PC-3 (cell line): ENCODE results near the gene TAT. TPM values are rescaled to one million over a fixed set of nuclear protein-coding genes. Genes with fewer than 3 reads are reported as not detected.

Source experiments
- ATAC-seq: fragments of 200-7000 bp; cut with Tn5 transposase; 2 replicates; pipeline ENCODE4 v1.9.1; 2020; ENCODE audit warnings: mild to moderate bottlenecking, moderate library complexity
- BruUV-seq: library from RNA; stranded (reverse); fragments of 400-500 nt; replicated peaks from 2 replicates; lab custom pipeline; 2021; lab: Mats Ljungman, UMichigan
- CTCF ChIA-PET: fragments of 300-600 bp; sonication (Branson Sonifier 250); formaldehyde crosslinking; loops from one replicate; lab custom pipeline; 2022; ENCODE audit warnings: antibody characterized with exemption; lab: Charles Lee
- POLR2A ChIA-PET: fragments of 300-600 bp; sonication (Branson Sonifier 250); formaldehyde crosslinking; loops from one replicate; lab custom pipeline; 2022; ENCODE audit warnings: antibody characterized with exemption; ENCODE audit not compliant: unreplicated experiment; lab: Charles Lee
- DNase-seq: peaks from one replicate; pipeline ENCODE4 v3.0.0-alpha.2; 2015
- H2AFZ ChIP-seq: fragments of 300-600 bp; sonication (generic); 2 replicates; pipeline ENCODE4 v1.6.0; 2016; ENCODE audit warnings: antibody characterized with exemption, low read length
- H3F3A ChIP-seq: fragments of 300-600 bp; sonication (generic); one replicate; pipeline ENCODE4 v1.6.0; 2017; ENCODE audit warnings: antibody characterized with exemption, low read length, control low read depth, mild to moderate bottlenecking; ENCODE audit not compliant: unreplicated experiment
- H3K27ac ChIP-seq: fragments of 300-600 bp; sonication (generic); 2 replicates; pipeline ENCODE4 v1.5.1; 2016; ENCODE audit warnings: mild to moderate bottlenecking, low read length
- H3K27me3 ChIP-seq: fragments of 300-600 bp; sonication (generic); 2 replicates; pipeline ENCODE4 v1.6.1; 2016; ENCODE audit warnings: low read length, mixed read lengths
- H3K36me3 ChIP-seq: fragments of 300-600 bp; sonication (generic); 2 replicates; pipeline ENCODE4 v1.6.1; 2016; ENCODE audit warnings: low read depth, mixed run types, low read length, mixed read lengths
- H3K4me1 ChIP-seq: fragments of 300-600 bp; sonication (generic); 2 replicates; pipeline ENCODE4 v1.5.1; 2016; ENCODE audit warnings: low read length; ENCODE audit not compliant: insufficient read depth
- H3K4me2 ChIP-seq: fragments of 300-600 bp; sonication (generic); 2 replicates; pipeline ENCODE4 v1.6.0; 2016; ENCODE audit warnings: low read length
- H3K4me3 ChIP-seq: fragments of 300-600 bp; sonication (generic); 2 replicates; pipeline ENCODE4 v1.5.1; 2016; ENCODE audit warnings: mild to moderate bottlenecking, low read length, mixed read lengths
- H3K79me2 ChIP-seq: fragments of 300-600 bp; sonication (generic); 2 replicates; pipeline ENCODE4 v1.6.1; 2017; ENCODE audit warnings: low read length, mixed read lengths
- H3K9ac ChIP-seq: fragments of 300-600 bp; sonication (generic); 2 replicates; pipeline ENCODE4 v1.6.0; 2016; ENCODE audit warnings: mild to moderate bottlenecking, low read length
- H3K9me2 ChIP-seq: fragments of 300-600 bp; sonication (generic); replicated peaks from 2 replicates; pipeline ENCODE4 v1.6.1; 2016; ENCODE audit warnings: mixed run types, low read length, mixed read lengths
- H3K9me3 ChIP-seq: fragments of 300-600 bp; sonication (generic); 2 replicates; pipeline ENCODE4 v1.6.1; 2016; ENCODE audit warnings: low read length, mixed read lengths
- H4K20me1 ChIP-seq: fragments of 300-600 bp; sonication (generic); 2 replicates; pipeline ENCODE4 v1.6.1; 2016; ENCODE audit warnings: low read length, mixed read lengths
- CTCF ChIP-seq: fragments of 300-600 bp; sonication (generic); conservative IDR thresholded peaks from 2 replicates; pipeline ENCODE4 v1.5.1; 2017; ENCODE audit warnings: antibody characterized with exemption, low read depth, mild to moderate bottlenecking, low read length
- EZH2 ChIP-seq: fragments of 300-600 bp; sonication (generic); IDR thresholded peaks from one replicate; pipeline ENCODE4 v1.6.1; 2017; ENCODE audit warnings: antibody characterized with exemption, mild to moderate bottlenecking, low read length; ENCODE audit not compliant: unreplicated experiment
- EZH2phosphoT487 ChIP-seq: fragments of 300-600 bp; sonication (generic); IDR thresholded peaks from 2 replicates; pipeline ENCODE4 v1.6.1; 2018; ENCODE audit warnings: mild to moderate bottlenecking, antibody characterized with exemption, low read length, borderline replicate concordance
- intact Hi-C: fragments of 100-400 bp; cut with micrococcal nuclease; formaldehyde crosslinking; loops from 2 replicates; pipeline ENCODE4 v1.9.0; 2023
- total RNA-seq: library from RNA; depleted of rRNA; stranded (reverse); fragments of >200 nt; gene quantifications from 2 replicates; pipeline ENCODE4 v1.2.3, GENCODE V29; 2014

The TAT gene
- total RNA-seq, 1 experiment from 2014 or later: not detected

- POLR2A ChIA-PET: no interaction called here
- H3K9me3 ChIP-seq: no peaks in the 10 kb centered on the region
- H3K4me1 ChIP-seq: no peaks in the 10 kb centered on the region
- H3K79me2 ChIP-seq: no peaks in the 10 kb centered on the region
- peaks cover 6% of the 10 kb centered on the region for H3K27me3 ChIP-seq
- CTCF ChIA-PET: no interaction called here
- H3K4me2 ChIP-seq: no peak overlapping the region
- ATAC-seq (no peak), DNase-seq (peak; percentile 10)
- no peak overlapping the region for H3K4me3 ChIP-seq
- TF ChIP-seq EZH2phosphoT487 (no peak), CTCF (peak; percentile 37; the same call in 1 of the 2 replicates)
- H3K27ac ChIP-seq: no peak overlapping the region
- H2AFZ ChIP-seq: no peak overlapping the region
- BruUV-seq: no TSS peak
- H3K9ac ChIP-seq: no peak overlapping the region
- no peaks in the 10 kb centered on the region for H3F3A ChIP-seq
- intact Hi-C loops: no loop called here
- H3K36me3 ChIP-seq: no peaks in the 10 kb centered on the region
- H3K9me2 ChIP-seq: no peaks in the 10 kb centered on the region
- no peaks in the 10 kb centered on the region for H4K20me1 ChIP-seq
Measured at GRCh38 chr16:71552698-71553503, 24.0 kb downstream of the TAT start.

GRCh38 chr16:71547168-71547567, 29.7 kb downstream of the TAT start:
- no peak overlapping the region for H3K27ac ChIP-seq
- CTCF ChIA-PET: no interaction called here
- no TSS peak for BruUV-seq
- H4K20me1 ChIP-seq: no peaks in the 10 kb centered on the region
- peaks cover 16% of the 10 kb centered on the region for H3K27me3 ChIP-seq
- intact Hi-C loops: no loop called here
- no peak overlapping the region for H2AFZ ChIP-seq
- H3K9me2 ChIP-seq: no peaks in the 10 kb centered on the region
- DNase-seq (no peak), ATAC-seq (no peak)
- POLR2A ChIA-PET: no interaction called here
- H3K79me2 ChIP-seq: no peaks in the 10 kb centered on the region
- H3K4me2 ChIP-seq: no peak overlapping the region
- no peak overlapping the region for H3K9ac ChIP-seq
- H3F3A ChIP-seq: no peaks in the 10 kb centered on the region
- TF ChIP-seq EZH2 (no peak), CTCF (no peak), EZH2phosphoT487 (no peak)
- H3K36me3 ChIP-seq: no peaks in the 10 kb centered on the region
- H3K9me3 ChIP-seq: no peaks in the 10 kb centered on the region
- H3K4me3 ChIP-seq: no peak overlapping the region
- no peaks in the 10 kb centered on the region for H3K4me1 ChIP-seq

GRCh38 chr16:71542377-71542776, 34.5 kb downstream of the TAT start:
- ChIA-PET CTCF (no interaction called here), POLR2A (no interaction called here)
- H3K9me3 ChIP-seq: no peaks in the 10 kb centered on the region
- ATAC-seq (no peak), DNase-seq (peak; percentile 6)
- H3K27me3 ChIP-seq: 0 out of 2 replicates have a peak, but pooled peaks cover 10% of the 10 kb centered on the region
- intact Hi-C loops: no loop called here
- no peak for TF ChIP-seq EZH2phosphoT487
- TF ChIP-seq CTCF: peak; percentile 54
- no peaks in the 10 kb centered on the region for H3K4me1 ChIP-seq
- no peaks in the 10 kb centered on the region for H4K20me1 ChIP-seq
- no peak overlapping the region for H3K27ac ChIP-seq
- no peaks in the 10 kb centered on the region for H3K36me3 ChIP-seq
- no peaks in the 10 kb centered on the region for H3F3A ChIP-seq
- no peak overlapping the region for H3K4me2 ChIP-seq
- no peaks in the 10 kb centered on the region for H3K9me2 ChIP-seq
- H3K9ac ChIP-seq: no peak overlapping the region
- no peak overlapping the region for H2AFZ ChIP-seq
- no TSS peak for BruUV-seq
- H3K79me2 ChIP-seq: no peaks in the 10 kb centered on the region
- H3K4me3 ChIP-seq: no peak overlapping the region
